ENCODE results near the gene TES. TPM values are rescaled to one million over a fixed set of nuclear protein-coding genes. Genes with fewer than 3 reads are reported as not detected.

The TES gene
- total and polyA plus RNA-seq, 2 of the 8 experiments (the other 6 are each of a cell fraction or from before 2014, with no cell fraction given): 18.2 to 36.3 TPM

Other genes with a start within 250 kb of the TES start
- not detected in 2 replicates for gene TFEC, start 179.8 kb upstream of the TES start, total RNA-seq (2021; fragmentation: NEBNext Ultra II Directional; extraction: Animal tissue kit (Norgen Biotek cat#: 25700))
- not detected in 2 replicates for gene TFEC, start 179.8 kb upstream of the TES start, polyA plus RNA-seq (2011; rRNA removed)